AG04449 (cell line): ENCODE data around the gene PTPRQ.
A peak's percentile ranks its signal among the peaks of the same experiment; 100 is the strongest.

Experiments used
- CTCF ChIA-PET: fragments of 350-600 bp; formaldehyde crosslinking; extraction: SDS; loops from one replicate; lab custom pipeline; 2021; ENCODE audit warnings: antibody characterized with exemption; lab: Yijun Ruan, JAX
- POLR2A ChIA-PET: fragments of 400-600, 350-600 bp; formaldehyde crosslinking; extraction: SDS; loops from one replicate; lab custom pipeline; 2020; ENCODE audit warnings: antibody characterized with exemption, inconsistent platforms; lab: Yijun Ruan, JAX
- DNase-seq: peaks from one replicate; pipeline ENCODE4 v3.0.0-alpha.2; 2010; ENCODE audit warnings: low read depth, low spot score
- H3K4me3 ChIP-seq: 2 replicates; pipeline ENCODE4 v1.5.1; 2011; ENCODE audit warnings: low read depth, mild to moderate bottlenecking, control low read depth, low read length
- TF ChIP-seq, protein P1 (sequence below): IDR thresholded peaks from one replicate; pipeline ENCODE4 v1.5.1; 2011; ENCODE audit warnings: mild to moderate bottlenecking, moderate library complexity, low read length, control low read depth, inconsistent platforms; ENCODE audit not compliant: insufficient read depth; ENCODE audit errors: missing control alignments

The PTPRQ gene

DNA sequence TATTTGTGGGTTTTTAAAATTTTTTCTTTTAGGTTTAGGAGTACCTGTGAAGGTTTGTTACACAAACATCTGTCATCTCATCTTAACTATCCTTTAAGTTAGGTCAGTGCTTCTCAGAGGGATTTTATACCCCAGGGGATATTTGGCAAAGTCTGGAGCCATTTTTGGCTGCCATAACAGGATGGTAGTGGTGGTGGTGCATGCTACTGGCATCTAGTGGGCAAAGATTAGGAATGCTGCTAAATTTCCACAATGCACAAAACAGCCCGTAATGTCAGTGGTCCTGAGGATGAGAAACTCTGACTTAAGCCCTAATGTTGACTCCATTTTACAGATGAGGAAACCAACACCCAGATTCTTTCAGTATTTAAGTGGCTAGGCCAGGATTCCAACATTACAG lies 178.2 kb downstream of the PTPRQ start:
- TF ChIP-seq, protein P1, sequence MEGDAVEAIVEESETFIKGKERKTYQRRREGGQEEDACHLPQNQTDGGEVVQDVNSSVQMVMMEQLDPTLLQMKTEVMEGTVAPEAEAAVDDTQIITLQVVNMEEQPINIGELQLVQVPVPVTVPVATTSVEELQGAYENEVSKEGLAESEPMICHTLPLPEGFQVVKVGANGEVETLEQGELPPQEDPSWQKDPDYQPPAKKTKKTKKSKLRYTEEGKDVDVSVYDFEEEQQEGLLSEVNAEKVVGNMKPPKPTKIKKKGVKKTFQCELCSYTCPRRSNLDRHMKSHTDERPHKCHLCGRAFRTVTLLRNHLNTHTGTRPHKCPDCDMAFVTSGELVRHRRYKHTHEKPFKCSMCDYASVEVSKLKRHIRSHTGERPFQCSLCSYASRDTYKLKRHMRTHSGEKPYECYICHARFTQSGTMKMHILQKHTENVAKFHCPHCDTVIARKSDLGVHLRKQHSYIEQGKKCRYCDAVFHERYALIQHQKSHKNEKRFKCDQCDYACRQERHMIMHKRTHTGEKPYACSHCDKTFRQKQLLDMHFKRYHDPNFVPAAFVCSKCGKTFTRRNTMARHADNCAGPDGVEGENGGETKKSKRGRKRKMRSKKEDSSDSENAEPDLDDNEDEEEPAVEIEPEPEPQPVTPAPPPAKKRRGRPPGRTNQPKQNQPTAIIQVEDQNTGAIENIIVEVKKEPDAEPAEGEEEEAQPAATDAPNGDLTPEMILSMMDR, result peak; percentile 5
- POLR2A ChIA-PET, result no interaction called here
- no peak for DNase-seq
- CTCF ChIA-PET, result interaction anchor here (0.8 to 1.7 kb wide), 4 partner anchors 11 to 24 kb away, joined by 3 to 7 read pairs (median 3); no protein-coding TSS in a partner anchor
- no peak overlapping the region for H3K4me3 ChIP-seq

DNA sequence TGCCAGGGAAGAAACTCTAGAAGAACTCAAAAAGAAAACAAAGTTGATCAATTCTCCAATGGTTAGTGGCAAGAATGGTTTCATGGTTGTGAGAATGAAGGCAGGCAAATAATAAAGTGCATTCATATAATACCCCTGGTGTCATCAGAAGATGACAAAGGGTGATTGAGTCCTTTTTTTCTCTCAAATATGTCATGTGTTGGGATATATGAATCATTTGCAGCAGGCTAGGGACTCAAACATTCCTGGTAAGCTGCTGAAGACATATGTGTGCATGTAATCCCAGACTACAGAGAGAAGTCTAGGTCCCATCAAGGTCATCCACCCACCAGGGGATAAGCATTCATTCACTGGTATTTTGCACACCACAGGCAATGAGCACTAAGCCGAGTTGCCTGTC lies 181.0 kb downstream of the PTPRQ start:
- TF ChIP-seq, protein P1, result no peak

DNA sequence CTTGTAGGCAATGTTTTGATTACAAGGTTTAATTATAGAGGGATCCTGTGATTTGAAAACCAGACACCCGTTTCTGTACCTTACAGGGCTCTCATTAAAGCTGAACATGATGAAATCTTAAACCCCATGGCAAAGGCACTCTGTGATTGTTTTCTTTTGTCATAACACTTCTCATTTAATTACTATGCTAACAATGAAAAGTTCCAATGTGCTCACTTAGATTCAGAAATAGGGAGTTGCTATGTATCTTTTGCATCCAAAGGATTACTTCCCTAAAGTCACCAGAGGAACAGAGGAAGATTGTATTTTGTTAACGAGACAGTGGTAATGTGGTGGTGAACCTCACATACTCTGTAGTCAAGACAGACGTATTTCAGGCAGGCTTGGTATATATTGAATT lies 181.9 kb downstream of the PTPRQ start:
- DNase-seq, result no peak
- H3K4me3 ChIP-seq, result no peak overlapping the region
- CTCF ChIA-PET, result interaction anchor here (0.7 to 2.0 kb wide), 3 partner anchors 9 to 28 kb away, joined by 3 to 8 read pairs (median 3); no protein-coding TSS in a partner anchor
- TF ChIP-seq, protein P1, result no peak
- POLR2A ChIA-PET, result no interaction called here

More for the DNA sequence above, 181.0 kb downstream of the PTPRQ start:
- CTCF ChIA-PET, result interaction anchor here (0.9 to 2.0 kb wide), 2 partner anchors 18 to 27 kb away, joined by 3 to 8 read pairs; no protein-coding TSS in a partner anchor
- DNase-seq, result no peak
- POLR2A ChIA-PET, result no interaction called here
- H3K4me3 ChIP-seq, result no peak overlapping the region

DNA sequence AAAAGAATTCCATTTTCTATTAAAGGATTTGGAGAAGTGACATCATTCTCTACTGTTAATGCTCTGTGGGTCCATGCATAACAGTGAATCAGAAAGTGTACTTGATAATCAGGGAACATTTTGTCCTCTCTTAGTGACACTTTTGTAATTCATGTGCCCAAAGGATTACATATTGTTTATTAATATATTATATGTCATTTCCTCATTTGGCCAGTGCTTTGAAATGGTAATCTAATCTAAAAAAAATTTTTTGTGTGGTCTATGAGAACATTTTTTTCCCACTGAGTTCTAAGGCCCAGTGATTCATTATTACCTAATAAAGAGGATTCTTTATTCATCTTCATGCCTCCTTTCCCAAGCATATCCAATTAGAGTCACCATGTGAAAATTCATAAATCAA lies 183.7 kb downstream of the PTPRQ start:
- ChIA-PET POLR2A (no interaction called here), CTCF (no interaction called here)
- H3K4me3 ChIP-seq, result no peak overlapping the region
- peak; percentile 21 for DNase-seq
- TF ChIP-seq, protein P1, result no peak

DNA sequence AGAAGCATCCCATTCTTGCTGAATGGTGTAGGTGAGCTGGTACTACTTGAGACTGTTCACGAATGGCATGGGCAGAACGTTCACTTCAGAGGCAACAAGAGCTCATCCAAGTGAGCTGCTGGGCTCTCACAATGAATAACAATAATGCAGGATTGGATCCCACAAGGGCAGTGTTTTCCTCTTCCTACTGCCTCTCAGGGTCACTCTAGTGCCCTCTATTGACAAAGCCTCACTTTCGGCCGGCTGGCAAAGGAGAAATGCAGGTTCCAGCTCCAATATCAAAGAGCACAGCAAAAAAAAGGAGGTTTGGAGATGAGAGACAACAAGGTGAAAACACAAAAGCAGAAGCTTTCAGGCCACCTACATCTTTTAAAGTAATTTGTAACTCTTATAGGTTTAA lies 188.8 kb downstream of the PTPRQ start:
- TF ChIP-seq, protein P1, result no peak
- no peak overlapping the region for H3K4me3 ChIP-seq
- DNase-seq, result no peak
- CTCF ChIA-PET, result interaction anchor here (0.9 to 3.3 kb wide), 6 partner anchors 8 to 30 kb away, joined by 3 to 11 read pairs (median 4); no protein-coding TSS in a partner anchor
- POLR2A ChIA-PET, result no interaction called here

DNA sequence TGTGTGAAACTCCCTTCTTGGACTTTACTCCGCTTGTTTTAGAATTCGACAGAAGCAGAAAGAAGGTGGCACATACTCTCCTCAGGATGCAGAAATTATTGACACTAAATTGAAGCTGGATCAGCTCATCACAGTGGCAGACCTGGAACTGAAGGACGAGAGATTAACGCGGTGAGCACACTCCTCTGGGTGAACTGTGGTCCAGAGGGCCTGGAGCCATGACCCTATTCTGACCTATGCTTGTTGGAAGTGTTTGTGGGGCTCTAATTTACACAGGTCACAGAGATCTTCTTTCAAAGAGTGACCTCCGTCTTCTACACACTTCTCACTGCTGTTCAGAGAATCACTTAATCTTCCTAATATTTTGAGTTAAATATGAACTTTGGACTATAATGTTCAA lies 190.9 kb downstream of the PTPRQ start:
- ChIA-PET POLR2A (no interaction called here), CTCF (interaction anchor here (0.6 to 1.4 kb wide), 3 partner anchors 9 to 36 kb away, joined by 3 to 4 read pairs (median 3); no protein-coding TSS in a partner anchor)
- no peak for DNase-seq
- TF ChIP-seq, protein P1, result no peak
- no peak overlapping the region for H3K4me3 ChIP-seq
